TTC549 (cell line): ENCODE results near the gene AGXT.

ENCODE experiments used
- FAIRE-seq: peaks from 2 replicates; lab custom pipeline; 2012; peaks lifted over from hg19 to GRCh38; lab: Jason Lieb, UNC

The AGXT gene

DNA sequence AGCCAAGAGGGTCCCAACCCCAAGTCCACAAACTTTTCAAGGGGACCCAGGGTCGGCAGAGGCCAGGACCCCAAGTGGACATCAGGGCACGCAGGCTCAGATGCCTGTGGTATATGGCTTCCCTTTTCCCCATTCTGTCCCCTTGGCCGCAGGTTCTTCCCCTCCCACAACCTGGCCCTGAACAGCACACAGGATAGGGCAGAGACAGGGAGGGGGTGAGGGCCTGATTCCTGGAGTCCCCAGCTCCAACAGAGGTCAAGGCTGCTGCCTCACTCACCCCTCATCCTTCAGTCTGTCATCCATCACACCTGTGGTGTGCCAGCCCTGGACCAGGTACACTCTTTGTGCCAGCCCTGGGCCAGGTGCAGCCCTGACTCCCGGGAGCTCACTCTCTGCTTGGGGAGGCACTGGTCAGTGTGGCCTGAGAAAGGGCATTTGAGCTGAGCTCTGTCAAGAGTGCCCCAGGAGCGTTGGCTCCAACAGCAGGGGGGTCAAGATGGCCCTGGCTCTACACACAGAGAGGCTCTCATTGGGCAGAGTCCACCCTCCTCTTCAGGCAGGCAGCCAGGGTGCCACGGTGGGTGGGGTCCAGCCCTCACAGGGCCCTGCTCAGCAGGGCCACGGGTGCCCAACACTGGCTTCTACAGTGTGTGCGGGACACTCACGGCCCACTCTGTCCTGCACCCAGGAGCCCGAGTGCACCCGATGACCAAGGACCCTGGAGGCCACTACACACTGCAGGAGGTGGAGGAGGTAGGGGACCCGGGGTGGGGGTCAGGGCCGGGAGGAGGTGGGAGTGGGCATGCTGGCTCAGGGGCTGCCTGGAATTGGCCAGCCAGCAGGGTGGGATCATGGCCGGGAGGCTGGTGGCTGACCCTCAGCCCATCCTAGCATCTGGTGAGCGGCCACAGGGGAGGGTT lies 1.6 kb downstream of the AGXT start:
- no peak for FAIRE-seq

DNA sequence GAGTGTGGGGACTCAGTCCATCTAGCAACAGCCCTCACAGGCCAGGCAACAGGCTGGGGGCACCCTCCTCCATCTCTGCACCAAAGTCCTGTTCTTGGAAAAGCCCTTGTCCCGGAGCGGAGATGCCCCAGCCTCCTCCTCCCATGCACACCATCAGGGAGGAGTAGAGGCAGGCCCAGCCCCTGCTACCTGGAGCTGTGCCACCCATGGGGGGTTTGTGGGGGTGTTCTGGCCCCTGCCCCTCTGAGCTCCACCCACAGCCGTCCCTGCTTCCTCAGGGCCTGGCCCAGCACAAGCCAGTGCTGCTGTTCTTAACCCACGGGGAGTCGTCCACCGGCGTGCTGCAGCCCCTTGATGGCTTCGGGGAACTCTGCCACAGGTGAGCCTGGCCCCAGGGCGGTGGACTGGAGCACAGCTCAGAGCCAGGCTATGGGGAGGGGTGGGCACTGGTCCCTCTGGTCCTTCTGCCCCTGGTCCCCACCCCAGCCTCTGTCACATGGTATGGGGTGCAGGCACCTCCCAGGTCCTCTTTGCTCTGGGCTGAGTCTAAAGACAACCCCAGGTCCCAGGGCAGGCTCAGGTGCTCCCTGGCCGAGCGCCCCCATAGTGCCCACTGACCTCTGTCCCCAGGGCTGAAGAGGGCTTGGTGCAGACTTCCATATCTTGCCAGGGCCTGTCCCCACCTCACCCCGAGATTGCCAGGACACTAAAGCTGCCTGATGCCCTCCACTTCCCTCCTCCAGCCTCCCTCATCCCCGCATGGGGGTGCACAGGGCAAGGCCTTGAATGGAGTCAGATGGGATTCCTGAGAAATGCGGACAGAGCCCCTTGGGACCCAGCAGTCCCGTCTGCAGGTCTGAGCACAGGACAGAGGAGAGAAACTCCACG lies 2.7 kb downstream of the AGXT start:
- FAIRE-seq, result no peak

DNA sequence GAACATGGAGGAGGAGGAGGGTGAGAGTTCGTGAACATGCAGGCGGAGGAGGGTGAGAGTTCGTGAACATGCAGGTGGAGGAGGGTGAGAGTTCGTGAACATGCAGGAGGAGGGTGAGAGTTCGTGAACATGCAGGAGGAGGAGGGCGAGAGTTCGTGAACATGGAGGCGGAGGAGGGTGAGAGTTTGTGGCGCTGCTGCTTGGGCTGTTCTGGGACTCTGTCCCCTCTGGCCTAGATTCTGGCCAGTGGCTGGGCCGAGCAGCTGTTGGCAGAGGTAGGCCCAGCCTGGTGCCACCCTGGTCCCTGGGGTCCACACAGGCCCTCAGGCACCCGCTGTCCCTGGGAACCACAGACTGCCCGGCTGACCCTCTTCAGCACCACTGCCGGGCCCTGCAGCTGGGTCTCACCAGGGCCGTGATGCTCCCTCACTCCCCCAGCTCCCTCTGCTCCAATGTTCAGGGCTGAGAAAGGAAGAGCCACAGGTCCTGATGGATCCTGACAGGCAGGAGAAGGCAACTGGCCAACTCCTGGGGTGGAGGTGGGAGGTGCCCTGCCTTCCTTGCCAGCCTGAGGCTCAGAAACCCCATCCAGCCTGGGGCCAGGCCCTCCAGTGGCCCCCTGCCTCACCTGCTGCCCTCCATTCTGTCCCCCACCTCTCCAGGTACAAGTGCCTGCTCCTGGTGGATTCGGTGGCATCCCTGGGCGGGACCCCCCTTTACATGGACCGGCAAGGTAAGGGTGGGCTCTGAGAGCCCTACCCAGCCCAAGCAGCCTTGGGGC lies 3.9 kb downstream of the AGXT start:
- FAIRE-seq, result no peak

DNA sequence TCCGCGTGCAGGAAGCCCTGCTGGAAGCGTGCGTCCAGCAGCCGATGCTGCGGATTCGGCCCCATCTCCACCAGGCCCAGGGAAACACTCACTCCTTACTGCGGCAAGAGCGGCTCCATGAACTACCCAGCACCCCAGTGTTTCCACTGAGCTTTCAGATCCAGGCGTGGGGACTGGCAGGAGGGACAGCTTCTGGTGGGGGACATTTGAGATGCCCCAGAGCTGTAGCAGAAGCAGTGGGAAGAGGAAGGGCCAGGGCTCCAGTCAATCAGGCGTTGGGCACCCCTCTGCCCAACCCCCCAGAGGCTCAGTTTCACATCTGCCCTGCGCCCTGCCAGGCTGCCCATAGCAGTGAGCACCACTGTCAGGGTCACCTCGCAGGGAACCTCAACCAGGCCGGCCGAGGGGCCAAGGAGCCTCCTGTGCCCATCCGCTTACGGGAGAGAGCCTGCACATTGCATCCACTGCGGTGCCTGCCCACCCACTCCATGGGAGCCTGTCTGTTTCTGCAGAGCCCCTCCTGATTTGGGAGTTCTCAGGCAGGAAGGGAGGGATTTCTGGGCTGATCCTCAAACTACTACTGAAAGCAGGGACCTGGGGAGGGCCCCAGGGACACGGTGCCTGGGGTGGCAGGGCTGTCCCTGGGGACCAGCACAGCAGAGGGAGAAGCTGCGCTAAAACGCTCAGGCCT lies 4.6 kb downstream of the AGXT start:
- FAIRE-seq, result no peak

DNA sequence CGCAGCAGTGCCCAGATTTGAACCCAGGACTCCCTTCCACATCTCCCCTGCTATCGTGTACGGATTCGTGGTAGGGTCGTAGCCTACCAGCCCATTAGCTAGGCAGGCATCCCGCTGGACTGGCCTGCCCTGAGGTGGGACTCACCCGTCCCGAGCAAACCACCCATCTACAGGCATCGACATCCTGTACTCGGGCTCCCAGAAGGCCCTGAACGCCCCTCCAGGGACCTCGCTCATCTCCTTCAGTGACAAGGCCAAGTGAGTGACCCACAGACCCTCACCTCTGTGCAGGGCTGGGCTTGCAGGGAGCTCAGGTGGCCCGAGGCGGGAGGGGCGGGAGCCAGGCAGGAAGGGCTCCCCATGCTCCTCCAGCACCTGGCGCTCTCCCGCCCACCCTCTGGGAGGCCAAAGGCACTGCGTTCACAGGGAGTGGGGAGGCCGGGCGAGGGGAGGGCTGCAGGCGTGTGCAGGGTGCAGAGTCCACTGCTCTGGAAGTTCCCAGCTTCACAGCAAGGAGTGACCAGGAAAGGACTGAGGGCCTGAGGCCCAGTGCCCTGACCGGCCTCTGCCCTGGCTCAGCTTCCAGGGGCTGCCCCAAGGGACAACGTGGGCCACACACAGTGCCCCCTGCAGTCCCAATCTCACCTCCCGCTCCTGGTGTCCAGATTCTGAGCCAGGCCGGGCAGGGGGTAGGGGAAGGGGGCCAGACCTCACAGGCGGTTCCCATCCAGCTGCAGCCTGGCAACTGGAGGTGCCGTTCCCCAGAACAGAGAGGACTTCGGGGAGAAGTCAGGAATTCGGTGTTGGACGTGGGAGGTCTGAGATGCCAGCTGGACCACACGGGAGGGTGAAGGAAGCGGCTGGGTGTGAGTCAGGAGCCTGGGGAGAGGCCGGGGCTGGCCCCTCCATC lies 5.4 kb downstream of the AGXT start:
- FAIRE-seq, result no peak

DNA sequence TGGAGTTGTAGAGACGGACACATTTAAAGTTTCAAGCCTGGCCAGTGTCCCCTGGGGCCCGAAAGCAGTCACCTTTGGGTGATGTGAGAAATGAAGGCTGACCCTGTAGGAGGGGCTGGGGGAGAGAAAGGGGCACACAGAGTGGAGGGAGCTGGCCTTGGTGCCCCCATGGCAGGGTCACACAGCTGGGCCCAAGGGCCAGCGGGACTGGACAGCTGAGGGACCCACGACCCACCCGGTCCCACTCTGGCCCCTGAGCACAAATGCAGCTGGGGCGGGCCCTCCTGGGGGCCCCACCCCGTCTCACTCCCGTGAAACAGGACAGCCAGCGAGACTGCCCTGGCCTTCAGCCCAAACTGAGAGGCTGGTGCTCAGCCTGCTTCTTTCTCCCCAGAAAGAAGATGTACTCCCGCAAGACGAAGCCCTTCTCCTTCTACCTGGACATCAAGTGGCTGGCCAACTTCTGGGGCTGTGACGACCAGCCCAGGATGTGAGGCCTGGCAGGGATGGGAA lies 6.1 kb downstream of the AGXT start:
- FAIRE-seq, result no peak

DNA sequence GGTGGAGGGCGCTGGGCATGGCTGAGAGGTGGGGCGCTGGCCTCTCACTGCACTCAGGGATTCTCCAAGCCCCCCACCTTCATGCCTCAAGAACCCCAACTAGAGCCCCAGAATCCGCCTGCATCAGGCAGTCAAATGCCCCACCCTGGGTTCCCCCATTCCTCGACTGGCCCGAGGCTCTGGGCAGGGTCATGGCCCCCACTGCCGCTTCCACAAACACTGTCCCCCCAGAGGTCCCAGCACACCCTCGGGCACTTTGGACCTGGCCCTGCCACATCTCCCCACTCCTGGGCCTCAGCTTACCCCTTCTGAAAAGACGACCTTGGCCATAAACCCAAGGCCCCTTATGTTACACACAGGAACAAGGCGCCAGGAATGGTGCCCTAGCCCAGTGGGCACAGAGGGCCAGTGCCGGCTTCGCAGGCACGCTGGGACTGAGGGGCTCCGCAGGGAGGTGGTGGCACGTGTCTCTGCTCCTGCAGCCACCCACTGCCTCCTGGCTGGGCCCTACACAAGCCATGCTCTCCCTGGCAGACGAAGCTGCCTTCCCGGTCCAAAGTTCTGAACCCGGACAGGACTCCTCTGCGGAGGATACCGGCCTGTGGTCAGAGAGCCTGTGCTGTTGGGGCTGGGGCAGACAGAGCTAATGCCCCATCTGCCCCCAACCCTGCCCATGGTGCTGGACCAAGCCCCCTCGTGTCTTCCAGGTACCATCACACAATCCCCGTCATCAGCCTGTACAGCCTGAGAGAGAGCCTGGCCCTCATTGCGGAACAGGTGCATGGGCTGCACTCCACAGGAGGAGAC lies 6.8 kb downstream of the AGXT start:
- no peak for FAIRE-seq

DNA sequence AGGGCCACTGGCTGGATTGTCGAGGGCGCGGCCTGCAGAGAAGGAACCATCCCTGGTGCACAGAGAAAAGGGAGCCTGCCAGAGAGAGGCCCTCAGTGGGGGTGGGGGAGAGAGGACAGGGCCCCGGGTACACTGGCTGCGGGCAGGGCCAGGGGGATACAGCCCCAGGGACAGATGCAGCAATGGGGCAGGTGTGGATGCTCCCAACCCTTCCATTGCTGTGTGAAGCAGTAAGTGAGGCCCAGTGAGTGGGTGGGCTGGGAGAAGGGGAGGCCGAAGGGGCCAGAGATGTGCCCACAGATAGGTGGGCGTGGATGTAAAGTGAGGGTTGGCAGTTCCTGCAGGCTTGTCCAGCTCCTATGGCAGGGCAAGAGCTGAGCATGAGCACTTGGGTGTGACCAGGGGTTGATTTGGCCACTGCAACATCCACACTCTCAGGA lies 7.4 kb downstream of the AGXT start:
- no peak for FAIRE-seq

DNA sequence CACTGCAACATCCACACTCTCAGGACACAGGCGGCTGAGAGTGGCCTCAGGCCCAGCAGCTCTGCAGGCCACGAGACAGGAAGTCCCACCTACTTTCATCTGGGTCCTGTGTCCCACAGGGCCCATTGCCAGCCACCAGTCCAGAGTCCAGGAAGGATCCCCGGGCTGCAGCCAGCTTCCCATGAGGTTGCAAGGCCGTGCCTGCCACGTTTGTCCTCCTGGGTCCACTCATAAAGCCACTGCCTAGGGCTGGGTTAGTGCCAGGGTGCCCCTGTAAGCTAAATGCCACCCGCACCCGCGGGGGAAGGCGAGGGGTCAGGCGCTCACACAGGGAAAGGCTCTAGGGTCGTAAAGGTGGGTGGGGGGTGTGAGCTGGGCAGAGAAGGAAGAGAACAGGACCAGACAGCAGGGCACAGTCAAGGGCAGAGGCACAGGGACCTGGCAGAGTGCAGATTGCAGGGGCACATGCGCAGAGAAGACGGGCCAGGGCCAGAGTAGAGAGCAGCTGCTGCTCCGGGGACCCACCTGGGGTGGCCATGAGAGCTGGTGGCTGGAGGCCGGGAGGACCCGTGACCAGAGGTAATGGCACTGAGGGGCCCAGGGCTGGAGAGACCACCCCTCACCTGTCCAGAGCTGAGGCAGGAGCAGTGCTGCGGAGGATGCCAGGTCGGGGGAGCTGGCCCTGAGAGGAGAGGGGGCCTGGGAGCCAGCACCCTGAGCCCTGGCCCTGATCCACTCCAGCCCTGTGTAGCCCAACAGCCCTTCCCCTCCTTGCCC lies 8.0 kb downstream of the AGXT start:
- no peak for FAIRE-seq

DNA sequence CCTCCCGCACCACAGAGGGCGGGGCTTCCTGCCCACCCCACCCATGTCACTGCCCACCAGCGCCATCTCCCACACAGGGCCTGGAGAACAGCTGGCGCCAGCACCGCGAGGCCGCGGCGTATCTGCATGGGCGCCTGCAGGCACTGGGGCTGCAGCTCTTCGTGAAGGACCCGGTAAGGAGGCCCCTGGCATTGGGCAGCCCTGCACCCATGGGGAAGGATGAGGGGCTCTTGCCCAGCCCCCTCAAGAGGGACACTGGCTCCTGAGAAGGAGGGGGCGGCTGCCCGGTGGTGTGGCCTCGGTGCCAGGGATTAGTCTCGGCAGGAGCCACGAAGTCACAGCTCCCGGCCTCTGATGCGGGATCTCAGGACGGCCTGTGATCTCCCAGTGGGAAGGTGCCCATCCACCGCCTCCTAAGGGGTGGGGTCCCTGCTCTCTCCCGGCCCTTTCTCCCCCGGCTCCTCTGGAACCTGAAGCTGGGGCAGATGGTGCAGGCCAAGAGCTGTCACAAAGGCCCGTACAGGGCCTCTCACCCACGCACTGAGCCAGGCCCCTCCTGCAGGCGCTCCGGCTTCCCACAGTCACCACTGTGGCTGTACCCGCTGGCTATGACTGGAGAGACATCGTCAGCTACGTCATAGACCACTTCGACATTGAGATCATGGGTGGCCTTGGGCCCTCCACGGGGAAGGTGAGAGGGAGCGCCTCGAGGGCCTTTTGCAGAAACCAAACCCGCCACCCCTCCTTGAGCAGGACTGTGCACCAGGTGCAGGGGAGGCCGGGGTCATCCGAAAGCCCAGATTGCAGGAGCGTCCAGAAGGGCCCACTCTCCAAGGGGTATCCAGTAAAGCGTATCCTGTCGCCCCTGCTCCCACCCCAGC lies 9.1 kb downstream of the AGXT start:
- FAIRE-seq, result no peak

DNA sequence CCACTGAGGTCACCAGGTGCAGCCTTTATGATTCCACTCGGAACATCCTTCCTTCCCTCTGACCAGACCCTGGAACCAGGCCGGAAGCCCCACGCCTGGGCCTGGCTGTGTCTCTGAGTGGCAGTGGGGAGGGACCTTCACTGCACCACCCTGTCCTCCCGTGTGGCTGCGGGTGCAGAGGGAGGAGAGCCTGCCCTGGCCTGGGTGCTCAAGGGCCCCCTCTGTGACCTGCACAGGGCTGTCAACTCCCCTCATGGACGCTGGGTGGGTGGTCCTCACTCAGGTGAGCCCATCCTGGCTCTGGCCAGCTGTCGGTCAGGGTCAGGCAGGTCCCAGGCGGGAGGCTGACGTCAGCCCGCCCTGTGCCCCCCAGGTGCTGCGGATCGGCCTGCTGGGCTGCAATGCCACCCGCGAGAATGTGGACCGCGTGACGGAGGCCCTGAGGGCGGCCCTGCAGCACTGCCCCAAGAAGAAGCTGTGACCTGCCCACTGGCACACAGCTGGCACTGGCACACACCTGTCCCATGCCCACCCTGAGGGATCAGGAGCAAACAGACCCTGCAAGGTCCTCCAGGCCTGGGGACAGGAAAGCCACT lies 9.8 kb downstream of the AGXT start:
- FAIRE-seq, result no peak

DNA sequence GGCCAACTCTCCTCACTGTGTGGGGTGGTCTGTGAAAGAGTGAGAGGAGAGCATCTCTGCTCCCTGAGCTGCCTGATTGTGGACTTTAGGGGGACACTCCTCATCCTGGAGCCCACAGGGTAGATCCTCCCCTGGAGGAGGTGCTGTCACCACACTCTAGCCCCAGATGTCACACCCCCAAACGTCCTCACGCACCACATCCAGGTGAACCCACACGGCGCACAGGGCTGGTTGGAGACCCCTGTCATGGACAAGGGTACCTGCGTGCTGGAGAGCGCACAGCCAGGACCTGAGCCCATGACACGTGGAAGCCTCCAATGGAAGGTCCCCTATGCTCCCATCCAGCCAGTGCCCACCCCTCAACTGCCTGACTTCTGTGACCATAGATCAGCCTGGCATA lies 10.5 kb downstream of the AGXT start:
- no peak for FAIRE-seq

DNA sequence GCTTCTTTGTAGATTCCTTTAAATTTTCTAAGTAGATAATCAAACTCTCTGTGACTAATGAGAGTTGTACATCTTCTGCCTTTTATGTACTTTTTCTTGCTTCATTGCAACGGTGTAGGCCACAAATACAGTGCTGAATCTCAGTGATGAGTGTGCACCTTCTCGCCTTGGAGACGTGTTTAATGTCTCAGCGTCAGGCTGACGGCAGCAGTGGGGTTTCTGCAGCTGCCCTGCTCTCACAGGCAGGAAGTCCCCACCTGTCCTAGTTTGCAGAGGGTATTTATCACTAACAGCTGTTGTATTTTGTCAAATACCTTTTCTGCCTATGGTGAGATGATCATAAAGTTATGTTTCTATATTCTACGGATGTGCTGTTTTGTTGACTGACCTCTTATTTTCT lies 13.3 kb downstream of the AGXT start:
- no peak for FAIRE-seq

DNA sequence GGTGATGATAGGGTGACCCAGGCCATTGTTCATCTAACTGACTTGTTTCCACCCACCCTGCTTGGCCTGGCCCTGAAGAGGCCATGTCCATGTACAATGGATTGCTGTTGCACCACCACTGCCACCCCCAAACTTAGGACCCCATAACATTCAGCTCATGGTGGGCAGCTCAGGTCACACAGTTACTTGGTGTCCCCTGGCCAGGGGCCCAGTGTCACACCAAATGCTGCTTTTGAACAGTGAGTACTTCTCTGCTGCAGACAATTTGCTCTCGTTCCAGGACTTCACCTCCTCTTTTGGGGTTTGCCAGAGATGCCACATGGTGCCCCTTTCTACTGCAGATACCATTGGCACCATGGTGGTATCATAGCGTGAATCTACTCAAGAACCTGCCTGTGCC lies 15.6 kb downstream of the AGXT start:
- FAIRE-seq, result no peak

DNA sequence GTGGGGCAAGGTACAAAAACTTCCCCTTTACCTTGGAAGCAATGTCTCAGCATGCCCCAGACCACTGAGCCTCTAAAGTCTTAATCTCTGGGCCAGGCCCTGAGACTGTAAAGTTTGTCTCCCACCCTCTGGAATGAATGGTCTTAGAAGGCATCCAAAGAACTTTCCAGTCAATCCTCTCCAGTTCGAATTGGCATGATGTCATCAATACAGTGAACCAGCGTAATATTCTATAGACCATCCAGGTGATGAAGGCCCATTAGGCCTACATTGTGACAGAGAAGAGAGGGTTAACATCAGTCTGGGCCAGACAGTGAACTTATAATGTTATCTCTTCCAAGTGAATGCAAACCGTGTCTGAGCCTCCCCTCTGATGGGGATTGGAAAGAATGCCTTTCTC lies 16.1 kb downstream of the AGXT start:
- FAIRE-seq, result no peak

DNA sequence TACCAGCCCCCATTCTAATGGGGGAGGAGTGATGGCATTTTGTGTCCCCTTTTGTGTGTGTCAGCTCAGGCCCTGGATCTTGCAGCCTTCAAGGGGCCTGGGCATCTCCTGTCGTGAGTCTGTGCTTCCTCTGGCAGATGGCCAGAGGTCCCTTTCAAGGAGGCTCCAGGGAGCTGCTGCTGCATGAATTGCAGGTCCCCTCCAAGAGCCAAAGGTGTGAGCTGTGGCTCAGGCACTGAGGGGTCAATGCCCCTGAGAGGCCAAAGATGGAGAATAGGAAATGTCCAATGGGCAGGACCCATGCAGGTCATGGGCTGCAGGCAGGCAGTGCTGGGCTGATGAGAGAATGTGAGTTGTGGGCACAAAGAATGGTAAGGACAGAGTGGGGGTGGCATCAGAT lies 16.9 kb downstream of the AGXT start:
- no peak for FAIRE-seq

DNA sequence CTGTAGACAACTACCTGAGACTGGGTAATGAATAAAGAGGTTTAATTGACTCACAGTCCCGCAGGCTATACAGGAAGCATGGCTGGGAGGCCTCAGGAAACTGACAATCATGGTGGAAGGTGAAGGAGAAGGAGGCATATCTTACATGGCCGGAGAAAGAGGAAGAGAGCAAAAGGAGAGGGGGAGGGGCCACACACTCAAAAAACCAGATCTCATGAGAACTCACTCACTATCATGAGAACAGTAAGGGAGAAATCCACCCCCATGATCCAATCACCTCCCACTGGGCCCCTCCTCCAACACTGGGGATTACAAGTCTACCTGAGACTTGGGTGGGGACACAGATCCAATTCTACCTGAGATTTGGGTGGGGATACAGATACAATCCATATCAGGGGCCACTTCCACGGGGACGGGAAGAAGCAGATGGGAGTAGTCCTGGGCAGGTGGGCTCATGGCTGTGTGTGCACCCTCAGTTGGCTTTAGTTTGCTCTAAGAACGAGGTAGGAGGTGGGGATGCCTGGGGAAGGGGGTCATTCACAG lies 17.5 kb downstream of the AGXT start:
- FAIRE-seq, result no peak
